Upper lobe of left lung (tissue), 6 donors: ENCODE data around the gene PGLYRP4. TPM values are rescaled to one million over a fixed set of nuclear protein-coding genes. Genes with fewer than 3 reads are reported as not detected.

Source experiments
- ATAC-seq, 2 donors: fragments of 200-7000 bp; cut with Tn5 transposase; one replicate each; pipeline ENCODE4 v1.9.1; 2022; ENCODE audit warnings: mild to moderate bottlenecking in 2 of 2, moderate library complexity in 2 of 2; ENCODE audit not compliant: low FRiP score in 2 of 2
- DNase-seq, 2 donors: peaks; one replicate each; pipeline ENCODE4 v3.0.0-alpha.2; 2019 to 2020
- H3K27ac ChIP-seq, 4 donors: fragments of 200-600 bp; sonication (generic); one replicate each; pipeline ENCODE4 v1.5.1; 2016 to 2019
- H3K27me3 ChIP-seq, 4 donors: fragments of 200-600 bp; sonication (generic); one replicate each; pipeline ENCODE4 v1.5.1; 2017 to 2019
- H3K36me3 ChIP-seq, 4 donors: fragments of 200-600 bp; sonication (generic); one replicate each; pipeline ENCODE4 v1.5.1; 2016 to 2019
- H3K4me1 ChIP-seq, 4 donors: fragments of 200-600 bp; sonication (generic); one replicate each; pipeline ENCODE4 v1.5.1; 2018 to 2019
- H3K4me3 ChIP-seq, 4 donors: fragments of 200-600 bp; sonication (generic); one replicate each; pipeline ENCODE4 v1.5.1; 2017 to 2019; ENCODE audit warnings: mild to moderate bottlenecking in 2 of 4, moderate library complexity in 1 of 4
- H3K9me3 ChIP-seq, 4 donors: fragments of 200-600 bp; sonication (generic); one replicate each; pipeline ENCODE4 v1.5.1; 2018 to 2019
- EP300 ChIP-seq, 4 donors: sonication (generic); formaldehyde crosslinking; IDR thresholded peaks; one replicate each; pipeline ENCODE4 v1.5.1; 2017; ENCODE audit warnings: antibody characterized with exemption in 4 of 4, control low read depth in 2 of 4
- POLR2A ChIP-seq, 4 donors: fragments of 450-650 bp; IDR thresholded peaks; one replicate each; pipeline ENCODE4 v1.5.1; 2016 to 2017; ENCODE audit warnings: antibody characterized with exemption in 4 of 4, mild to moderate bottlenecking in 2 of 4
- POLR2AphosphoS5 ChIP-seq, 2 donors: sonication (generic); formaldehyde crosslinking; IDR thresholded peaks; one replicate each; pipeline ENCODE4 v1.5.1; 2017; ENCODE audit warnings: antibody characterized with exemption in 2 of 2
- WGBS, 2 donors: methylation state at CpG; one replicate each; pipeline ENCODE4 v1.1.5; 2017 to 2018; 5-methylcytosine and 5-hydroxymethylcytosine counted together
- total RNA-seq, 6 donors: library from RNA; depleted of rRNA in 4 of 6; stranded (reverse); fragments of >200 nt in 4 of 6; gene quantifications; one replicate each; pipeline versions ENCODE4 v1.1.0 to v1.2.1, GENCODE V29; 2016 to 2021
- TF ChIP-seq, protein P1 (sequence below), 6 experiments: fragments of 450-650 bp in 4 of 6; fragments of 200-600 bp in 2 of 6; sonication (generic) in 2 of 6; IDR thresholded peaks; one replicate each; pipeline ENCODE4 v1.5.1; 2016 to 2019; ENCODE audit warnings: antibody characterized with exemption in 6 of 6
- donor health status: DM: no; HTN: no; CAD: no; lungs with moderate emphysema.
- donor health status: DM: no; HTN: yes; CAD: no; lungs with severe emphysema.

The PGLYRP4 gene
- total RNA-seq, 6 donors from 2014 or later = not detected

DNA sequence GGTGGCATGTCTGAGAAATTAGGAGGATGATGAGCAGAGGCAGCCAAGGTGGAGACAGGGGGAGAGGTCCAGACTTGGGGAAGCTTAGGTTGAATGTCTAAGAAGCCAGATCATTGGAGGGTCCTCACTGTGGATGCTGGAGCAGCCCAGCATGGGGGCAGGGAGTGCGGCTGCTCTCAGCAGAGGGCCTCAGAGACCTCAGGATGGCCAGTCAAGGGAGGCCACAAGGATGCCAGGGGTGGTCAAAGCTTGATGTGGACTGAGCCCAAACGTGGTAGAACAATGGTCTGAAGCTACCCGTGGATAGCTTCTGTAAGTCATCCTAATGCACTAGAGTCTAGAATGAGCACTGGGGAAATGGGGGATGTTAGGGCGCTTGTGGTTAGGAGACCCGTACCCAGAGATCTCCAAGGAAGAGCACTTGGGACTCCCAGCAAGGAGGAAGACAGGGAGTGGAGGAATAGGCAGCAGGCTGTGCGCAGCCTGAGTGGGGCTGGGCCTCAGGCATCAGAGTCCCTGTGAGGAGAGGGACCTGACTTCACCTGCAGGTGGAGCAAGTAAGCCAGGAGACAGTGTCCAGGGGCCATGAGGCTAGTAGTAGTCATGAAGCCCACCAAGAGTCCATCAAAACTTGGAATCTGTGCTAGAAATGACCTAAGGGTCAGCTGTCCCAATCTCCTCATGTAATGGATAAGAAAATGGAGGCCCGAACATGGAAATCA is 4.7 kb upstream of the PGLYRP4 start:
- DNase-seq (no peak), ATAC-seq (no peak)
- Histone ChIP-seq H3K9me3 (no peaks in the 10 kb centered on the region), H3K4me1 (peaks cover 0 to 14% (median 11%) of the 10 kb centered on the region in 4 donors), H3K27ac (no peak overlapping the region), H3K36me3 (no peaks in the 10 kb centered on the region), H3K4me3 (no peak overlapping the region), H3K27me3 (no peaks in the 10 kb centered on the region)
- TF ChIP-seq, protein P1, sequence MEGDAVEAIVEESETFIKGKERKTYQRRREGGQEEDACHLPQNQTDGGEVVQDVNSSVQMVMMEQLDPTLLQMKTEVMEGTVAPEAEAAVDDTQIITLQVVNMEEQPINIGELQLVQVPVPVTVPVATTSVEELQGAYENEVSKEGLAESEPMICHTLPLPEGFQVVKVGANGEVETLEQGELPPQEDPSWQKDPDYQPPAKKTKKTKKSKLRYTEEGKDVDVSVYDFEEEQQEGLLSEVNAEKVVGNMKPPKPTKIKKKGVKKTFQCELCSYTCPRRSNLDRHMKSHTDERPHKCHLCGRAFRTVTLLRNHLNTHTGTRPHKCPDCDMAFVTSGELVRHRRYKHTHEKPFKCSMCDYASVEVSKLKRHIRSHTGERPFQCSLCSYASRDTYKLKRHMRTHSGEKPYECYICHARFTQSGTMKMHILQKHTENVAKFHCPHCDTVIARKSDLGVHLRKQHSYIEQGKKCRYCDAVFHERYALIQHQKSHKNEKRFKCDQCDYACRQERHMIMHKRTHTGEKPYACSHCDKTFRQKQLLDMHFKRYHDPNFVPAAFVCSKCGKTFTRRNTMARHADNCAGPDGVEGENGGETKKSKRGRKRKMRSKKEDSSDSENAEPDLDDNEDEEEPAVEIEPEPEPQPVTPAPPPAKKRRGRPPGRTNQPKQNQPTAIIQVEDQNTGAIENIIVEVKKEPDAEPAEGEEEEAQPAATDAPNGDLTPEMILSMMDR (IDR thresholded peaks at IDR 0.05) = peak in 1 of 6 experiments; percentile 8
- no peak for TF ChIP-seq EP300 (IDR thresholded peaks at IDR 0.05)
- no peak for TF ChIP-seq POLR2AphosphoS5 (IDR thresholded peaks at IDR 0.05)
- TF ChIP-seq POLR2A (IDR thresholded peaks at IDR 0.05) = no peak
- 79% methylated on average over 7 of the region's 7 CpGs for WGBS, 2 donors

DNA sequence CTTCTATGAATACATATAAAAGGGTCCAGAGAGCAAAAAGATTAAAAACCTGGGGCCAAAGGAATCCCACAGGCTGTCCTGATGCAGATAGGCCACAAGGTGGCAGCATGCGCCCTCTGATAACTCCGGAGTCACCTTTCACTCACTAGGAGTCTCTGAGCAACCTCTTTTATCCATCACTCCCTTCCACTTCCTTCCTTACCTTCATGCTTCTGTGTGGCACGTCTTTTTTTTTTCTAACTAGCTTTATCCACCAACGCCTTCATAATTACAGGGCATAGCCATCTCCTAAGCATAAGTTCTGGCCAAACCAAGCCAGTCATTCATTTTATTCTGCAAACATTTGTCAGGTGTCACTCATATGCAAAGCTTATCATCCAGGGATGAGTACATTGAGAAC is 3.9 kb upstream of the PGLYRP4 start:
- H3K27ac ChIP-seq = no peak overlapping the region
- H3K4me3 ChIP-seq = no peak overlapping the region
- no peaks in the 10 kb centered on the region for H3K27me3 ChIP-seq
- no peaks in the 10 kb centered on the region for H3K9me3 ChIP-seq
- H3K36me3 ChIP-seq = no peaks in the 10 kb centered on the region
- DNase-seq (peak in 1 of 2 donors; percentile 78), ATAC-seq (peak in 1 of 2 donors; percentile 79)
- TF ChIP-seq EP300 (IDR thresholded peaks at IDR 0.05) (no peak), POLR2A (IDR thresholded peaks at IDR 0.05) (no peak)
- TF ChIP-seq, protein P1 (IDR thresholded peaks at IDR 0.05) = peak; percentile 55 to 89 (median 76)
- WGBS, 2 donors = 0 to 1% methylated on average over 4 of the region's 4 CpGs
- H3K4me1 ChIP-seq = peaks cover 0 to 8% (median 8%) of the 10 kb centered on the region in 4 donors

DNA sequence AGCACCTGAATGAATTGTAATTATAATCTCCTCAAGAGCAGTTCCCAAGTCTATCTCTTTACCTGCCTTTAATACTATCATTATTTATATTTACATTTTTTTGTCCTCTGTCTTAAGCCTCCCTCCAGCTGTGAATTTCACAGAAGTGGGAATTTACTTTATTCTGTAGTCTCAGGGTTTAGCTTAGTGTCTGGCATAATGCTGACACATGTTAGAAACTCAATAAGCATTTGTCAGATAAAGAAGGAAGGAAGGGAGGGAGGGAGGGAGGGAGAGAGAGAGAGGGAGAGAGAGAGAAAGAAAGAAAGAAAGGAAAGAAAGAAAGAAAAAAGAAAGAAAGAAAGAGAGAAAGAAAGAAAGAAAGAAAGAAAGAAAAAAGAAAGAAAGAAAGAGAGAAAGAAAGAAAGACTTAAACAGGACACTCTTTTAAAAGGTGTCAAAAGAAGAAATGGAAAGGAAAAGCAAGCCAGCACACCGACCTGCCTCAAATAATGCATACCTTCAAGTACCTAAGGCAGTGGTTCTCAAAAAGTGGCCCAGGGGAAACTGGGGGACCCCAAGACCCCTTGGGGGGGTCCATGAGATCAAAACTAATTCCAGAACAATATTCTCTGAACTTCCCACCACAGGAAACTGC is 1.8 kb upstream of the PGLYRP4 start:
- ATAC-seq (no peak), DNase-seq (no peak)
- H3K9me3 ChIP-seq = no peaks in the 10 kb centered on the region
- H3K4me1 ChIP-seq = peaks cover 0 to 11% (median 1%) of the 10 kb centered on the region in 4 donors
- TF ChIP-seq, protein P1 (IDR thresholded peaks at IDR 0.05) = no peak
- TF ChIP-seq POLR2A (IDR thresholded peaks at IDR 0.05) = no peak
- TF ChIP-seq EP300 (IDR thresholded peaks at IDR 0.05) = no peak
- TF ChIP-seq POLR2AphosphoS5 (IDR thresholded peaks at IDR 0.05) = no peak
- no peaks in the 10 kb centered on the region for H3K36me3 ChIP-seq
- WGBS, 2 donors = 26 to 35% methylated on average over 1 of the region's 1 CpG
- H3K27ac ChIP-seq = no peak overlapping the region
- H3K27me3 ChIP-seq = no peaks in the 10 kb centered on the region
- no peak overlapping the region for H3K4me3 ChIP-seq

DNA sequence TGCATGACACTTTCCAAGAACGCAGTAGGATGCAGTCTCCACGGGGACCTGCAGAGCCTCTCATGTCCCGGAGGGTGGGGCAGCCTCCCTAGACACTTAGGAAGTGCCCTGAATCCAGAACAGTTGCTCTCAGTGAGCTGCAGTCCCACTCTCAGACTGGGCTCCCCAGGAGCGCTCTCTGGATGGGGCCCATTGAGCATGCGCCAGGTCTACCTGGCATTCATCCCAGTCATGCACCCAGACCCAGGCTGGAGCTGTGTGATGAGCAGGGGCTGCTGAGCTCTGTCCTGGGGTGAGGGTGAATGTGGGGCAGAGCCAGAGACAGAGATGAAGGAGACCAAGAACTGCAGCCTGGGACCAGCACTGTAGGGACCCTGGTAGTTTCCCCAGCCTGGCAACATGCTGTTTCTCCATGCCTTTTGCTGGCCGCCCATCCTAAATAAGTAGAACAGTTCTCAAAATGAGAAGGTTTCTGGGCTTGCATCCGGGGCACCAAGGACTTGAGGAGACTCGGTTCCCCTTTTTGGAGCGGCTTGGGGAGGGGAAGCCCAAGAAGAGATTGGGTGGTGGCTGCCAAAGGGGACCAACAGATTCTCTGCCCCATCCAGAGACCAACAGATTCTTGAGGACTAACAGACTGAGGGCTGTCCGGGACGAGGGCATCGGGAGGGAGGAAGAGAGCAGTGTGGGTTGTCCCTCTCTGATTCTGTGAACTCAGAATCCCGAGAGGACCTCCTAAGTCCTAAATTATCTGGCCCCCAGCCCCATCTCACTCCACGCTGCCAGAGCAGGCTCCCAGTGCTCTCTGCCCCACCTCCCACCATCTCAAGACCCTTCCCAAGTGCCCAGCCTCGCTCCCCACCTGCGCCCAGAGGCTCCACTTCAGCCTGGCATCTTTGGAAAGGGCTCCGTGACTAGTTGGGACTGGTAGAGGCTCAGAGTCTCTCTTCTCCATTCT is 1.0 kb upstream of the PGLYRP4 start:
- peak in 1 of 2 donors; percentile 5 for DNase-seq
- H3K36me3 ChIP-seq = no peaks in the 10 kb centered on the region
- H3K27ac ChIP-seq = no peak overlapping the region
- no peak for ATAC-seq
- H3K27me3 ChIP-seq = no peaks in the 10 kb centered on the region
- H3K4me1 ChIP-seq = peaks cover 0 to 19% (median 8%) of the 10 kb centered on the region in 4 donors
- TF ChIP-seq, protein P1 (IDR thresholded peaks at IDR 0.05) = no peak
- TF ChIP-seq POLR2AphosphoS5 (IDR thresholded peaks at IDR 0.05) (no peak), POLR2A (IDR thresholded peaks at IDR 0.05) (no peak), EP300 (IDR thresholded peaks at IDR 0.05) (no peak)
- H3K9me3 ChIP-seq = no peaks in the 10 kb centered on the region
- no peak overlapping the region for H3K4me3 ChIP-seq
- WGBS, 2 donors = 65 to 69% methylated on average over 16 to 17 of the region's 17 CpGs
